ENCODE measurements around the gene NYAP2.

- TF ChIP-seq CTCF (IDR thresholded peaks at IDR 0.05) (no peak), POLR2A (IDR thresholded peaks at IDR 0.05) (no peak), POLR2AphosphoS5 (IDR thresholded peaks at IDR 0.05) (no peak), EP300 (IDR thresholded peaks at IDR 0.05) (no peak)
Observed at GRCh38 chr2:225398372-225398771, 1.1 kb upstream of the NYAP2 start.
